ENCODE measurements around the gene PDXDC1.
"Not testable (repeated sequence)": the region's sequence is repeated elsewhere in the genome, so short reads cannot be mapped to it uniquely, and the experiment has no call there.

GRCh38 chr16:15143601-15144091 is 168.8 kb downstream of the PDXDC1 start:
- TF ChIP-seq CTCF (IDR thresholded peaks at IDR 0.05; ENCODE audit: low read depth, low read length); EZH2phosphoT487 (IDR thresholded peaks at IDR 0.05; ENCODE audit: low read depth): not testable (repeated sequence)

All from OCI-LY3 (cell line).